Measurements from ENCODE around the gene RPS27. TPM values are rescaled to one million over a fixed set of nuclear protein-coding genes. Genes with fewer than 3 reads are reported as not detected.

Gene RPS27
- total RNA-seq, 2 experiments from 2014 or later: 2,833 to 5,738 TPM

GRCh38 chr1:153951183-153951582 lies 39.4 kb upstream of the RPS27 start:
- H3K36me3 ChIP-seq (ENCODE audit: insufficient read depth, low read length): peaks cover 80% of the 10 kb centered on the region
- POLR2A ChIA-PET: no interaction called here
- intact Hi-C loops (cut with micrococcal nuclease; ENCODE audit: unreplicated experiment): no loop called here

GRCh38 chr1:153951801-153952200 lies 38.8 kb upstream of the RPS27 start:
- no peaks in the 10 kb centered on the region for H3K9me2 ChIP-seq (ENCODE audit: insufficient read depth, low read length)
- TF ChIP-seq EZH2phosphoT487 (IDR thresholded peaks at IDR 0.05; ENCODE audit: borderline replicate concordance, low read depth, low read length) (no peak), CTCF (conservative IDR thresholded peaks at IDR 0.05; ENCODE audit: low read length) (no peak)
- peaks cover 30% of the 10 kb centered on the region for H3K79me2 ChIP-seq (ENCODE audit: insufficient read depth, low read depth, low read length)
- no peak overlapping the region for H3K4me2 ChIP-seq (ENCODE audit: low read length)
- peaks cover 78% of the 10 kb centered on the region for H3K36me3 ChIP-seq (ENCODE audit: insufficient read depth, low read length)
- peaks cover 32% of the 10 kb centered on the region for H3K4me1 ChIP-seq (ENCODE audit: insufficient read depth, low read length, poor library complexity, severe bottlenecking)
- H3K27ac ChIP-seq (ENCODE audit: low read depth, low read length, poor library complexity, severe bottlenecking): no peak overlapping the region
- POLR2A ChIA-PET: no interaction called here
- H4K20me1 ChIP-seq (ENCODE audit: insufficient read depth, low read length): peaks cover 18% of the 10 kb centered on the region
- BruUV-seq (replicated peaks): no TSS peak
- H2AFZ ChIP-seq (ENCODE audit: low read length): no peak overlapping the region
- H3K4me3 ChIP-seq (ENCODE audit: low read depth, low read length, poor library complexity, severe bottlenecking): no peak overlapping the region
- intact Hi-C loops (cut with micrococcal nuclease; ENCODE audit: unreplicated experiment): no loop called here
- no peak for DNase-seq (ENCODE audit: low spot score)
- CTCF ChIA-PET (ENCODE audit: unreplicated experiment): no interaction called here
- no peaks in the 10 kb centered on the region for H3K9me3 ChIP-seq (ENCODE audit: low read length)

More at GRCh38 chr1:153951183-153951582, 39.4 kb upstream of the RPS27 start:
- Histone ChIP-seq H2AFZ (ENCODE audit: low read length) (no peak overlapping the region), H3K9me3 (ENCODE audit: low read length) (no peaks in the 10 kb centered on the region), H3K4me2 (ENCODE audit: low read length) (no peak overlapping the region), H3K9me2 (ENCODE audit: insufficient read depth, low read length) (no peaks in the 10 kb centered on the region), H4K20me1 (ENCODE audit: insufficient read depth, low read length) (peaks cover 13% of the 10 kb centered on the region), H3K4me3 (ENCODE audit: low read depth, low read length, poor library complexity, severe bottlenecking) (no peak overlapping the region), H3K79me2 (ENCODE audit: insufficient read depth, low read depth, low read length) (peaks cover 24% of the 10 kb centered on the region), H3K4me1 (ENCODE audit: insufficient read depth, low read length, poor library complexity, severe bottlenecking) (peaks cover 28% of the 10 kb centered on the region), H3K27ac (ENCODE audit: low read depth, low read length, poor library complexity, severe bottlenecking) (no peak overlapping the region)
- TF ChIP-seq CTCF (conservative IDR thresholded peaks at IDR 0.05; ENCODE audit: low read length) (no peak), EZH2phosphoT487 (IDR thresholded peaks at IDR 0.05; ENCODE audit: borderline replicate concordance, low read depth, low read length) (no peak)
- no peak for DNase-seq (ENCODE audit: low spot score)
- CTCF ChIA-PET (ENCODE audit: unreplicated experiment): no interaction called here
- no TSS peak for BruUV-seq (replicated peaks)

GRCh38 chr1:153953859-153954365 lies 36.6 kb upstream of the RPS27 start:
- Histone ChIP-seq H4K20me1 (ENCODE audit: insufficient read depth, low read length) (peaks cover 18% of the 10 kb centered on the region), H3K79me2 (ENCODE audit: insufficient read depth, low read depth, low read length) (peaks cover 43% of the 10 kb centered on the region)

More at GRCh38 chr1:153953859-153954365, 36.6 kb upstream of the RPS27 start:
- Histone ChIP-seq H3K9me3 (ENCODE audit: low read length) (no peaks in the 10 kb centered on the region), H3K4me1 (ENCODE audit: insufficient read depth, low read length, poor library complexity, severe bottlenecking) (peaks cover 20% of the 10 kb centered on the region), H3K27ac (ENCODE audit: low read depth, low read length, poor library complexity, severe bottlenecking) (no peak overlapping the region), H3K4me3 (ENCODE audit: low read depth, low read length, poor library complexity, severe bottlenecking) (no peak overlapping the region), H2AFZ (ENCODE audit: low read length) (no peak overlapping the region), H3K4me2 (ENCODE audit: low read length) (no peak overlapping the region), H3K9me2 (ENCODE audit: insufficient read depth, low read length) (no peaks in the 10 kb centered on the region), H3K36me3 (ENCODE audit: insufficient read depth, low read length) (peaks cover 57% of the 10 kb centered on the region)
- no TSS peak for BruUV-seq (replicated peaks)
- no peak for TF ChIP-seq CTCF (conservative IDR thresholded peaks at IDR 0.05; ENCODE audit: low read length)
- TF ChIP-seq EZH2phosphoT487 (IDR thresholded peaks at IDR 0.05; ENCODE audit: borderline replicate concordance, low read depth, low read length): no peak
- DNase-seq (ENCODE audit: low spot score): no peak
- intact Hi-C loops (cut with micrococcal nuclease; ENCODE audit: unreplicated experiment): no loop called here
- POLR2A ChIA-PET: interaction anchor here (1.5 kb wide), 1 partner anchor 10 kb away, joined by 3 read pairs; no protein-coding TSS in a partner anchor
- CTCF ChIA-PET (ENCODE audit: unreplicated experiment): no interaction called here

All from OCI-LY7 (cell line).